Measurements from ENCODE around the gene MFGE8. TPM values are rescaled to one million over a fixed set of nuclear protein-coding genes. Genes with fewer than 3 reads are reported as not detected.

MFGE8 gene
- total RNA-seq, 2 donors from 2014 or later: 31.3 to 38.6 TPM

DNA sequence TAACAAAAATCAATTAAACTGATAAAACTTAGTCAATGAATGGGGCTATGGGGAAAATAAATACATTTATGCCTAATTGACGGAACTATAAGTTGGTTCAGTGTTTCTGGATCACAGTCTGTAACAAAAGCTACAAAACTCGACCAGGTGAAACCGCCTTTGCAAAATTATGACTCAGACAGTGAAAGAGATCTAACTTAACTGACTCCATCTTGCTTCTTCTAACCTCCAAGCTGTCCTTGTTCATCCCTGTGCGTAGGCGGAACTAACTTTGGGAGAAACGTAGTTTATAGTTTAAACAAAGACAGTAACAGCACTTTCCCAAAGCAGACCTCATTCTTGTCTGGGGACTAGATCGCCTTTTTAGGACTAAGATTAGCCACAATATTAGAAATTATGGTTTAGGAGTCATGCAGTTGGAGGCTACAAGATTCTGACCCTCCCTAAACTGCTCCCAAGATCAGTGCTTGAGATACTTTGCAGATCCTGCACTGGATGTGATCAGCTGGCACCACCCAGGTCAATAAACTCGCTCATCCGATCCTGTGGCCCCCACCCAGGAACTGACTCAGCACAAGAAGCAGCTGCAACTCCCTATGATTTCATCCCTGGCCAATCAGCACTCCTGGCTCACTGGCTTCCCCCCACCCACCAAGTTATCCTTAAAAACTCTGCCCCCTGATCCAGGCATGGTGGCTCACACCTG is 7.2 kb upstream of the MFGE8 start:
- H3K27me3 ChIP-seq: no peaks in the 10 kb centered on the region
- H3K9ac ChIP-seq (ENCODE audit: low read depth in 2 of 2, low read length in 2 of 2): no peak overlapping the region
- no peaks in the 10 kb centered on the region for H3K4me1 ChIP-seq
- H3K27ac ChIP-seq: no peak overlapping the region
- no peak for DNase-seq
- intact Hi-C loops (cut with DNase I): no loop called here
- H3K4me3 ChIP-seq: no peak overlapping the region
- TF ChIP-seq, protein P1, sequence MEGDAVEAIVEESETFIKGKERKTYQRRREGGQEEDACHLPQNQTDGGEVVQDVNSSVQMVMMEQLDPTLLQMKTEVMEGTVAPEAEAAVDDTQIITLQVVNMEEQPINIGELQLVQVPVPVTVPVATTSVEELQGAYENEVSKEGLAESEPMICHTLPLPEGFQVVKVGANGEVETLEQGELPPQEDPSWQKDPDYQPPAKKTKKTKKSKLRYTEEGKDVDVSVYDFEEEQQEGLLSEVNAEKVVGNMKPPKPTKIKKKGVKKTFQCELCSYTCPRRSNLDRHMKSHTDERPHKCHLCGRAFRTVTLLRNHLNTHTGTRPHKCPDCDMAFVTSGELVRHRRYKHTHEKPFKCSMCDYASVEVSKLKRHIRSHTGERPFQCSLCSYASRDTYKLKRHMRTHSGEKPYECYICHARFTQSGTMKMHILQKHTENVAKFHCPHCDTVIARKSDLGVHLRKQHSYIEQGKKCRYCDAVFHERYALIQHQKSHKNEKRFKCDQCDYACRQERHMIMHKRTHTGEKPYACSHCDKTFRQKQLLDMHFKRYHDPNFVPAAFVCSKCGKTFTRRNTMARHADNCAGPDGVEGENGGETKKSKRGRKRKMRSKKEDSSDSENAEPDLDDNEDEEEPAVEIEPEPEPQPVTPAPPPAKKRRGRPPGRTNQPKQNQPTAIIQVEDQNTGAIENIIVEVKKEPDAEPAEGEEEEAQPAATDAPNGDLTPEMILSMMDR (IDR thresholded peaks at IDR 0.05): no peak
- H3K9me3 ChIP-seq: no peaks in the 10 kb centered on the region
- no peaks in the 10 kb centered on the region for H3K36me3 ChIP-seq

DNA sequence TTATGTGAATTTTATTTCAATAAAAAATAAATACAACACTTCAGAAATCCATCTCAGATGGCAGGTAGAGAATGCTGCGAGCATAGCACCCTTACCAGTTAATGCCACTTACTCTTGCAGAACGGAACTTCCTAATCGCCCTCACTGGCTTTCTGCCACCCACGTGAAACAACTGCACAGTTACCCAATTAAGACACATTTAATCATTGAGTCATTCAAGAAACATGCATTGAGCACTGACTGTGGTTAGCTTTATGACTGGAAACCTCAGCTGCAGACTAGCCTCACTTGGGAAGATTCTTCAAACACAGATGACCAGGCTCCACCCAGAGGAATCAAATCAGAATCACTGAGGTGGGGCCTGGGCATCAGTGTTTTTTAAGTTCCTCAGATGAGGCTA is 5.6 kb upstream of the MFGE8 start:
- no peaks in the 10 kb centered on the region for H3K36me3 ChIP-seq
- TF ChIP-seq, protein P1 (IDR thresholded peaks at IDR 0.05): no peak
- no peak overlapping the region for H3K27ac ChIP-seq
- no peak for DNase-seq
- intact Hi-C loops (cut with DNase I): no loop called here
- no peaks in the 10 kb centered on the region for H3K27me3 ChIP-seq
- no peak overlapping the region for H3K9ac ChIP-seq (ENCODE audit: low read depth in 2 of 2, low read length in 2 of 2)
- H3K9me3 ChIP-seq: no peaks in the 10 kb centered on the region
- no peaks in the 10 kb centered on the region for H3K4me1 ChIP-seq
- no peak overlapping the region for H3K4me3 ChIP-seq

DNA sequence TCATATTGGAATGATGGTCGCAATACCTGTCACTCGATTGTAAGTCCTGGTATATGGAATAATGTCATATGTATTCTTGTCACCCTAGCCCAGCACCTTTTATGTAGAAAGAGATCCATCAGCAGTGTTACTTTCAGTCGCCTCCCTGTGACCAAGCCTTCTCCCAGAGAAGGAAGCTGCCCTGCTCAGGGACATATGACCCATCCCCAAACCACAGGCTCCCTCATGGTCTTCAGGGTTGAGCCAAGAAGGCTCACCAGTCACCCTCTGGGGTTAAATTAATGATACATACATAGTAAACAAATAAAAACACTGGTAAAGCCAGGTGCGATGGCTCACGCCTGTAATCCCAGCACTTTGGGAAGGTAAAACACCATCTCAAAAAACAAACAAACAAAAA is 4.6 kb upstream of the MFGE8 start:
- no peak overlapping the region for H3K4me3 ChIP-seq
- H3K4me1 ChIP-seq: no peaks in the 10 kb centered on the region
- no peak for DNase-seq
- H3K27ac ChIP-seq: no peak overlapping the region
- no peaks in the 10 kb centered on the region for H3K27me3 ChIP-seq
- intact Hi-C loops (cut with DNase I): no loop called here
- no peak overlapping the region for H3K9ac ChIP-seq (ENCODE audit: low read depth in 2 of 2, low read length in 2 of 2)
- TF ChIP-seq, protein P1 (IDR thresholded peaks at IDR 0.05): no peak
- H3K9me3 ChIP-seq: no peaks in the 10 kb centered on the region
- H3K36me3 ChIP-seq: no peaks in the 10 kb centered on the region

- Histone ChIP-seq H3K9ac (ENCODE audit: low read depth in 2 of 2, low read length in 2 of 2) (no peak overlapping the region), H3K9me3 (no peaks in the 10 kb centered on the region), H3K4me1 (no peaks in the 10 kb centered on the region), H3K36me3 (no peaks in the 10 kb centered on the region), H3K27me3 (no peaks in the 10 kb centered on the region), H3K4me3 (no peak overlapping the region), H3K27ac (no peak overlapping the region)
- TF ChIP-seq, protein P1 (IDR thresholded peaks at IDR 0.05): no peak
- intact Hi-C loops (cut with DNase I): no loop called here
- no peak for DNase-seq
Measured at GRCh38 chr15:88915354-88915753, 2.2 kb upstream of the MFGE8 start.

DNA sequence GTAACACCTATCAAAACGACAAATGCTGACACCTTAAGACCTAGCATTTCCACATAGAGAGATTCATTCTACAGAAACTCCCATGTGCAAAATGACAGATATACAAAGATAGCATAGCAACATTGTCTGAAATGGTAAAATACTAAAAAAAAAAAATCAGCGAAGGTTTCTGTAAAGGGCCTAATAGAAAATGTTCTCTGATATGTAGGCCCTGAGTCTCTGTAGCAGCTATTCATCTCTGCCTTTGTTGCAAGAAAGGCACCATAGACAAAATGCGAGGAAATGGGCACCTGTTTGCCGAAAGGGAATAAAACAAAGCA is 631 bp upstream of the MFGE8 start:
- intact Hi-C loops (cut with DNase I): no loop called here
- Histone ChIP-seq H3K9ac (ENCODE audit: low read depth in 2 of 2, low read length in 2 of 2) (no peak overlapping the region), H3K27me3 (no peaks in the 10 kb centered on the region), H3K9me3 (no peaks in the 10 kb centered on the region), H3K36me3 (no peaks in the 10 kb centered on the region), H3K27ac (no peak overlapping the region), H3K4me3 (peak overlapping the region; percentile 71), H3K4me1 (no peaks in the 10 kb centered on the region)
- no peak for DNase-seq
- TF ChIP-seq, protein P1 (IDR thresholded peaks at IDR 0.05): no peak
